HG03354 (cell line): ENCODE data around the gene STK33.

Source experiments
- ATAC-seq: cut with Tn5 transposase; IDR thresholded peaks from one replicate; pipeline ENCODE4 v1.9.1; 2021; ENCODE audit warnings: mild to moderate bottlenecking; ENCODE audit not compliant: unreplicated experiment, poor library complexity, severe bottlenecking

STK33 gene

GRCh38 chr11:8593935-8594909 lies at the start of gene STK33:
Gene STK33, minus strand, starts transcription at chr11:8594228. Its CDS starts 119,323 bp downstream, at chr11:8474905.
- peak; percentile 95 for ATAC-seq

- ATAC-seq: no peak
Measured at GRCh38 chr11:8642196-8642841, 48.3 kb upstream of the STK33 start.

DNA sequence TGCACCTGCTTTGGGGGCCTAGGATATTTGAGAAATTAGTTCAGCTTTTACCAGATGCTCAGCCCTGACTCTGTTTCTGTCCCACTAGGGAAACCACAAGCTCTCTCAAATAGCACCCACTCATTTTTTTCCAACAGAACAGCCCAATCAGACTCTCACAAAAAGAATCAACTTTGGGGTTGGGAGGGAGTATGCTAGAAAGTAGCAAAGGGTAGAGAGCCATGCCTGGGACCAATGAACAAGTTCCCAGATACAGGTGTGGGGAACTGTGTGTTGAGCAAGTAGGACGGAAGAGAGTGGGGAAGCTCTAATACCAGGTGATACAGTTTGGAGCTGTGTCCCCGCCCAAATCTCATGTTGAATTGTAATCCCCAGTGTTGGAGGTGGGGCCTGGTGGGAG lies 47.3 kb upstream of the STK33 start:
- no peak for ATAC-seq

- no peak for ATAC-seq
Measured at GRCh38 chr11:8640267-8640906, 46.4 kb upstream of the STK33 start.

- ATAC-seq: no peak
Measured at GRCh38 chr11:8639655-8640054, 45.6 kb upstream of the STK33 start.

DNA sequence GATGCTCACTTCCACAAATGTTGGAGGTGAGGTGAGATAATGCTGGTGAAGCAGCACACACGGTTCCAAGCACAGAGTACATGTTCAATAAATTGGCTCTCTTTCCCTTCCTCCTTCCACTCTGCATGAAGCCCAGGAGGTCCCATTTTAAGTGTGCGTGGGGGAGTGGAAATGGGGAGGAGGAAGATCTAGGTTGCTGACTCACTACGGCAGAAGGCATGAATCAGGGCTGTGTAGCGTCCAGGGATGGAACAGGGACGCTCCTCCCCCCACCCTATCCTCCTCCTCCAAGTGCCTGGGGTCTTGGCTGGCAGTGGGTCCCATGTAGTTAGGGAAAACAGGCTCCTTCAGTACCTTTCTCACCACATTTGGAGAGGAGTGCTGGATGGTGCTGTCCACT lies 44.3 kb upstream of the STK33 start:
- no peak for ATAC-seq

DNA sequence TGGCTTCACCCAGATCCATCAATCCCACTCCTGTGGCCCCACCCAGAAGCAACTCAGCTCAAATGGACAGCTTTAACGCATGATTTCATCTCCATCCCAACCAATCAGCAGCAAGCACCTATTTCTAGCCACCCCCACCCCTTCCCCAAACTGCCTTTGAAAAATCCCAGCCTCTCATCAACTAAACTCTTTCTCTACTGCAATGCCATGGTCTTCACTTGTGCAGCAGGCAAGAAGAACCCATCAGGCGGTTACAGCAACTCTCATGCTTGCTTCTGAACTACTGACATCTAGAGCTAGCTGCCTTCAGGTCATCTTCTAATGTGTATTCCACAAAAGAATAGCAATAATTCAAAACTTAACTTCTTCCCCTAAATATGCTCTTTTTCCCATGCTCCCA lies 42.1 kb upstream of the STK33 start:
- no peak for ATAC-seq

- ATAC-seq: no peak
Measured at GRCh38 chr11:8634498-8634897, 40.5 kb upstream of the STK33 start.

DNA sequence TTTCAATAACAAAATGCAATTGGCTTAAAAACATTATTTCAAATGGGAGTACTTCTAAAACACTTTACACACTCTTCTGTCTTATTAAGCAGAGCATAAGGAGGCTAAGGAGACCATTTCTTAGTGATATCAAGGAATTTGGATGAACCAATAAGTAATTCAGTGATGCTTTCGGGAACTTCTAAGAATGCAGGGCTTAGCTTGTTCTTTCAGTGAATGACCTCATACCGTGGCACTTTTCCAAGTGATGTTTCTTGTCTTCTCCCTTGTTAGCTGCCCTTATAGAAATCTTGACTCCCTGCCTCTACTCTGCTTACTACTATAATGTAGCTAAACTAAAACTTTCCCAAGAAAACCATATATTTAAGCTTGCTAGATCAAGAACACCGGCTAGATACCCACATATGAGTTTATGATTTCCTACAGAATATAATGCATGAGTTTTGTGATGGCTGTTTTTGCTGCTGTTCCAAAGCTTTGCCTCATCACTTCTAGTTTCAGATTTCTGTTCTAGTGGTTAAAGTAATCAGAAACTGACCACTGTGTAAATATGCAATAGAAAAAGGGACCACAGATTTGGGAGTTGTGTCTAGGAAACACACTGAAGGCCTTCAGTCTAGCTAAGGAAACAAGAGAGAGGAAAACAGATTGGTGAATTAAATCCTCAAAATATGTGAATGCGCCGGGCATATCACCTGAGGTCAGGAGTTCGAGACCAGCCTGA lies 37.5 kb upstream of the STK33 start:
- ATAC-seq: no peak

DNA sequence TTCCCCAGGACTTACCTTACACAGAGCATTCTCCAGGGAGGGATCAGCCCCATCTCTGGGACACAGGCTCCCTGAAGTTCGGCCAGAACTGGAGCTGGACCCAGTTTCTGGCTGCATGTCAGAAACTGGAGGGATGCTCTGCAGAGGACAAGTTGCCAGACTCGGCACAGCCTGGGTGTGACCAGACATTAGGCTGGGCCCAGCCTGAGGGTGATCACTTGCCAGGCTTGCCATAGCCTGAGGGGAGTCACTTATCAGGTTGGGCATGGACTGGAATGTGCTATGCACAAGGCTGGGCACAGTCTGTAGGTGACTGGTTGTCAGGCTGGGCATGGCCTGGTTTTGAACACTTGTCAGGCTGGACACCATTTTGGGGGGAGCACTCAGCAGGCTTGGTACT lies 30.7 kb upstream of the STK33 start:
- ATAC-seq: no peak

DNA sequence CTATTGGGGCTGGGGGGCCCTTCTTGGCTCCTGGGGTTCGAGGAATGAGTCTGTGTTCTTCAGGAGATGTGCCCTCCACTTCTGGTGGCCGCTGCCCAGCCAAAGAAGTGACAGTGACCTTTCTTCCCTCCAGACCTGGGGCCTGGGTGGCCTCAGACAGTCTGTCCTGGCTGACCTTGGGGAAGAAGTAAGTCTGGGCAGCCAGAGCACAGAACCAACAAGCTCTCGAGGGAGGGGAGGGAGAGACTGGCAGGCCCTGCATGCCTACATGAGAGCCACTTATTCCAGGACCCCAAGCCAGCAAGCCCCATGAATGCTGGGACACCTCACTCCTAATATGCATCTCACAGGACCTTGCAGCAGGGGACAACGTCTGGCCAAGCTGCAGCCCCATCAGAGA lies 27.1 kb upstream of the STK33 start:
- ATAC-seq: no peak

GRCh38 chr11:8617063-8617462 lies 23.0 kb upstream of the STK33 start:
- ATAC-seq: no peak

- ATAC-seq: no peak
Measured at GRCh38 chr11:8615291-8616032, 21.4 kb upstream of the STK33 start.

DNA sequence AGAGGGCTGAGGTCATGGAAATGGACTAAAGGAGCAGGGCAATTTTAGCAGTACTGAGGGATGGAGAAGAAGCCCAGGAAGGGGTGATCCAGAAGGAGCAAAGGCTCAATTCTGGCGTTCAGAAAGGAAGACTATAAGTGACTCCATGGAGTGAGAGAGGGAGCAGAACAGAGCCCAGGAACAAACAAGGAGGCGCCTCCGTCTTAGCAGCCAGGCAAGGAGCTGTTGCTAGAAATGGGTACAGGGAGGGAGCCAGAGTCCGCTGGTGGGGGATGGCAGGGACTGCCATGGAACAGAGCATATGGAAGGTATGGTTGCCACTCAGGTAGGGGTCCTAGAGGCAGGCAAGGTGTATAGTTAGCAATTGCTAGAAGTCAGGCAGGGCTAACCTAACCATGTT lies 20.5 kb upstream of the STK33 start:
- ATAC-seq: no peak

GRCh38 chr11:8613036-8613435 lies 19.0 kb upstream of the STK33 start:
- no peak for ATAC-seq

- no peak for ATAC-seq
Measured at GRCh38 chr11:8612522-8612921, 18.5 kb upstream of the STK33 start.

DNA sequence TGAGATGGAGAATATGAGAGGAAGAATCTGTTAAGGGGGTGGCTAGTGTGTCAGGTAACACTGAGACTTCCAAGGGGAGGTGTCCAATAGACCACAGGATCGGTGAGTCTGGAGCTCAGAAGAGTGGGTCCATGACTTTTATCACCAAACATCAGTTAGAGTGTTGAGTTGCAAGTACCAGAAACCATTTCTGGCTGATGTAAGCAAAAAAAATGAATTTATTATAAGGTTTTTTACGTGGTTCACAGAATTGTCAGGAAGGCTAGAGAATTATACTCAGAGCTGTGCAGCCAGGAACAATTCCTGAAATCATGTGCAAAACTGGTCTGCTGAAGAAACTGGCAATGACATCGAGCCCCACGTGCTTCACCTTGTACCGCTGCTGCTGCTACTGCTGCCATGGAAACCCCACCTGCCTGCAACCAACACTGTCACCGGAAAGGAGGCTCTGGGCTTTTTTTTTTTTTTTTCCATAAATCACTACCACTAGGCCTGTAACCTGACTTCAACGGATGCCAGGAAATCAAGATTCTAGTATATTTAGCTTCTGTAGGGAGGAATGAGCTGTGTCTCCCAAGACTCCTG lies 16.6 kb upstream of the STK33 start:
- peak; percentile 81 for ATAC-seq

DNA sequence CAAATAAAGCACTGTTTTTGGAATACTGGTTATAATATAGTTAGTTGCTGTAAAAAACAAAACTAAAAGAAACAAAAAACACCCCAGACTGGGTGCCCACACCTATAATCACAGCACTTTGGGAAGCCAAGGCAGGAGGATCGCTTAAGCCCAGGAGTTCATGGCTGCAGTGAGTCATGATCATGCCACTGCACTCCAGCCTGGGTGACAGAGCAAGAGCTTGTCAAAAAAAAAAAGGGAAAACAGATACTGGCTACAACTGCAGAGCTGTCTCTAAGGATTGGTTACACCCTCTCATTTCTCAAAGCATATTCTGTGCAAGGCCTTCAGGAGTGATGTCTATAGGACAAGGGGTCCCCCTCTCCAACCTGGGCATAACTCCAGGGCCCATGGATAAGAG lies 14.6 kb upstream of the STK33 start:
- ATAC-seq: no peak

- ATAC-seq: no peak
Measured at GRCh38 chr11:8605971-8606563, 12.0 kb upstream of the STK33 start.
